HG03457 (cell line): ENCODE results near the gene RNU7-1.

Experiments used
- ATAC-seq: cut with Tn5 transposase; IDR thresholded peaks from one replicate; pipeline ENCODE4 v1.9.1; 2021; ENCODE audit warnings: moderate number of reproducible peaks; ENCODE audit not compliant: unreplicated experiment

The RNU7-1 gene

GRCh38 chr12:6963016-6963731, 19.6 kb downstream of the RNU7-1 start:
- no peak for ATAC-seq

- no peak for ATAC-seq
Observed at GRCh38 chr12:6963791-6964413, 20.3 kb downstream of the RNU7-1 start.

- ATAC-seq, result no peak
Observed at GRCh38 chr12:6964605-6965025, 21.0 kb downstream of the RNU7-1 start.

- no peak for ATAC-seq
Observed at GRCh38 chr12:6965026-6965661, 21.5 kb downstream of the RNU7-1 start.

- ATAC-seq, result no peak
Observed at GRCh38 chr12:6965714-6966113, 22.1 kb downstream of the RNU7-1 start.

- no peak for ATAC-seq
Observed at GRCh38 chr12:6966351-6966750, 22.7 kb downstream of the RNU7-1 start.

GRCh38 chr12:6967651-6968100, 24.1 kb downstream of the RNU7-1 start:
- no peak for ATAC-seq

GRCh38 chr12:6968426-6968825, 24.8 kb downstream of the RNU7-1 start:
- no peak for ATAC-seq

GRCh38 chr12:6970096-6970527, 26.5 kb downstream of the RNU7-1 start:
- no peak for ATAC-seq

GRCh38 chr12:6974180-6974579, 30.6 kb downstream of the RNU7-1 start:
- no peak for ATAC-seq

GRCh38 chr12:6975297-6976032, 31.8 kb downstream of the RNU7-1 start:
- ATAC-seq, result no peak

GRCh38 chr12:6977653-6978052, 34.0 kb downstream of the RNU7-1 start:
- ATAC-seq, result no peak

- no peak for ATAC-seq
Observed at GRCh38 chr12:6978188-6978587, 34.6 kb downstream of the RNU7-1 start.

GRCh38 chr12:6978611-6979011, 35.0 kb downstream of the RNU7-1 start:
- no peak for ATAC-seq

- no peak for ATAC-seq
Observed at GRCh38 chr12:6979021-6979420, 35.4 kb downstream of the RNU7-1 start.

GRCh38 chr12:6979453-6979852, 35.8 kb downstream of the RNU7-1 start:
- ATAC-seq, result no peak

- ATAC-seq, result no peak
Observed at GRCh38 chr12:6980075-6980474, 36.5 kb downstream of the RNU7-1 start.

GRCh38 chr12:6980740-6981139, 37.1 kb downstream of the RNU7-1 start:
- no peak for ATAC-seq

GRCh38 chr12:6981152-6982052, 37.8 kb downstream of the RNU7-1 start:
- no peak for ATAC-seq

- ATAC-seq, result no peak
Observed at GRCh38 chr12:6982532-6982931, 38.9 kb downstream of the RNU7-1 start.
